MCF 10A (cell line): ENCODE data around the gene DENND5A. TPM values are rescaled to one million over a fixed set of nuclear protein-coding genes. Genes with fewer than 3 reads are reported as not detected.

Source experiments
- BruUV-seq: library from RNA; stranded (reverse); fragments of 400-500 nt; replicated peaks from 2 replicates; lab custom pipeline; 2021; lab: Mats Ljungman, UMichigan
- CTCF ChIA-PET: fragments of 300-600 bp; sonication (Branson Sonifier 250); formaldehyde crosslinking; extraction: SDS; loops from one replicate; lab custom pipeline; 2021; ENCODE audit warnings: antibody characterized with exemption, inconsistent platforms; lab: Yijun Ruan, JAX
- POLR2A ChIA-PET: fragments of 300-600, 350-650 bp; sonication (Branson Sonifier 250); formaldehyde crosslinking; extraction: SDS; loops from one replicate; lab custom pipeline; 2020; ENCODE audit warnings: antibody characterized with exemption, inconsistent platforms; lab: Yijun Ruan, JAX
- DNase-seq: peaks from one replicate; pipeline ENCODE4 v3.0.0-alpha.2; 2018; ENCODE audit not compliant: unreplicated experiment
- H3K27ac Mint-ChIP-seq: one replicate; pipeline ENCODE4 v1.8.0; 2022; ENCODE audit warnings: mild to moderate bottlenecking, low read depth, mixed read lengths; ENCODE audit not compliant: unreplicated experiment
- H3K27me3 Mint-ChIP-seq: one replicate; pipeline ENCODE4 v1.8.0; 2022; ENCODE audit warnings: mixed read lengths; ENCODE audit not compliant: insufficient read depth, unreplicated experiment
- H3K36me3 Mint-ChIP-seq: one replicate; pipeline ENCODE4 v1.8.0; 2022; ENCODE audit warnings: mild to moderate bottlenecking, moderate library complexity, mixed read lengths; ENCODE audit not compliant: insufficient read depth, unreplicated experiment
- H3K4me1 Mint-ChIP-seq: one replicate; pipeline ENCODE4 v1.8.0; 2022; ENCODE audit warnings: mixed read lengths; ENCODE audit not compliant: insufficient read depth, unreplicated experiment
- H3K4me3 Mint-ChIP-seq: one replicate; pipeline ENCODE4 v1.8.0; 2022; ENCODE audit warnings: mild to moderate bottlenecking, moderate library complexity, mixed read lengths; ENCODE audit not compliant: unreplicated experiment
- H3K9me3 Mint-ChIP-seq: one replicate; pipeline ENCODE4 v1.8.0; 2022; ENCODE audit warnings: mixed read lengths; ENCODE audit not compliant: unreplicated experiment
- CTCF ChIP-seq: fragments of 200-600 bp; IDR thresholded peaks from one replicate; pipeline ENCODE4 v1.8.0; 2022; ENCODE audit warnings: antibody characterized with exemption, mild to moderate bottlenecking; ENCODE audit not compliant: unreplicated experiment
- intact Hi-C: fragments of 100-400 bp; cut with micrococcal nuclease; formaldehyde crosslinking; loops from 2 replicates; pipeline ENCODE4 v1.14.1; 2022
- total RNA-seq: library from RNA; stranded (reverse); gene quantifications from 2 replicates; pipeline ENCODE4 v1.2.3, GENCODE V29; 2022

DENND5A gene
- total RNA-seq, 1 experiment from 2014 or later, result 55.4 TPM

GRCh38 chr11:9184516-9184915 lies 80.6 kb downstream of the DENND5A start:
- no peaks in the 10 kb centered on the region for H3K9me3 Mint-ChIP-seq
- no peaks in the 10 kb centered on the region for H3K27me3 Mint-ChIP-seq
- CTCF ChIA-PET, result interaction anchor here (1.0 kb wide), 1 partner anchor 14 kb away, joined by 3 read pairs; no protein-coding TSS in a partner anchor
- H3K27ac Mint-ChIP-seq, result no peak overlapping the region
- peaks cover 6% of the 10 kb centered on the region for H3K4me1 Mint-ChIP-seq
- BruUV-seq, result no TSS peak
- no peak for TF ChIP-seq CTCF
- intact Hi-C loops, result no loop called here
- POLR2A ChIA-PET, result no interaction called here
- DNase-seq, result no peak
- H3K4me3 Mint-ChIP-seq, result no peak overlapping the region
- peaks cover 31% of the 10 kb centered on the region for H3K36me3 Mint-ChIP-seq

GRCh38 chr11:9182180-9182871 lies 82.8 kb downstream of the DENND5A start:
- no peaks in the 10 kb centered on the region for H3K27me3 Mint-ChIP-seq
- BruUV-seq, result no TSS peak
- DNase-seq, result no peak
- no peak overlapping the region for H3K4me3 Mint-ChIP-seq
- H3K36me3 Mint-ChIP-seq, result peaks cover 42% of the 10 kb centered on the region
- peaks cover 6% of the 10 kb centered on the region for H3K4me1 Mint-ChIP-seq
- ChIA-PET CTCF (interaction anchor here (0.6 to 0.8 kb wide), 3 partner anchors 10 to 594 kb away, joined by 3 read pairs; no protein-coding TSS in a partner anchor), POLR2A (interaction anchor here (0.6 to 0.7 kb wide), 3 partner anchors 11 to 908 kb away, joined by 3 to 5 read pairs (median 4); no protein-coding TSS in a partner anchor)
- TF ChIP-seq CTCF, result no peak
- H3K27ac Mint-ChIP-seq, result no peak overlapping the region
- no peaks in the 10 kb centered on the region for H3K9me3 Mint-ChIP-seq
- intact Hi-C loops, result no loop called here

GRCh38 chr11:9180784-9181183 lies 84.4 kb downstream of the DENND5A start:
- ChIA-PET POLR2A (interaction anchor here (0.5 kb wide), 1 partner anchor 204 kb away, joined by 3 read pairs; no protein-coding TSS in a partner anchor), CTCF (no interaction called here)
- H3K27ac Mint-ChIP-seq, result no peak overlapping the region
- peaks cover 6% of the 10 kb centered on the region for H3K4me1 Mint-ChIP-seq
- H3K4me3 Mint-ChIP-seq, result no peak overlapping the region
- TF ChIP-seq CTCF, result no peak
- H3K27me3 Mint-ChIP-seq, result no peaks in the 10 kb centered on the region
- peak; percentile 21 for DNase-seq
- BruUV-seq, result no TSS peak
- intact Hi-C loops, result no loop called here
- H3K9me3 Mint-ChIP-seq, result no peaks in the 10 kb centered on the region
- H3K36me3 Mint-ChIP-seq, result peaks cover 46% of the 10 kb centered on the region

GRCh38 chr11:9179141-9179540 lies 86.0 kb downstream of the DENND5A start:
- CTCF ChIA-PET, result interaction anchor here (0.6 to 0.7 kb wide), 2 partner anchors 20 to 186 kb away, joined by 3 to 4 read pairs; no protein-coding TSS in a partner anchor
- Mint-ChIP-seq H3K36me3 (peaks cover 42% of the 10 kb centered on the region), H3K27me3 (no peaks in the 10 kb centered on the region), H3K4me3 (no peak overlapping the region), H3K27ac (no peak overlapping the region), H3K9me3 (no peaks in the 10 kb centered on the region), H3K4me1 (peaks cover 6% of the 10 kb centered on the region)
- no peak for DNase-seq
- intact Hi-C loops, result no loop called here
- TF ChIP-seq CTCF, result no peak
- BruUV-seq, result no TSS peak
- POLR2A ChIA-PET, result interaction anchor here (1.0 kb wide), 1 partner anchor 134 kb away, joined by 4 read pairs; no protein-coding TSS in a partner anchor
